Liver (tissue), 9 donors: ENCODE data around the gene GAS2. TPM values are rescaled to one million over a fixed set of nuclear protein-coding genes. Genes with fewer than 3 reads are reported as not detected.

Source experiments
- DNase-seq: peaks from one replicate; pipeline ENCODE4 v3.0.0-alpha.2; 2017; ENCODE audit warnings: low spot score
- H3K27ac ChIP-seq, 2 donors: one replicate each; pipeline ENCODE4 v1.7.0; 2013; ENCODE audit warnings: inconsistent platforms in 2 of 2, low read length in 2 of 2, control low read depth in 1 of 2, low read depth in 1 of 2, mild to moderate bottlenecking in 1 of 2
- H3K27me3 ChIP-seq, 4 donors: one replicate each; pipeline versions ENCODE4 v1.6.1 to v1.7.0; 2013; ENCODE audit warnings: low read length in 3 of 4, inconsistent platforms in 1 of 4, mild to moderate bottlenecking in 1 of 4, moderate library complexity in 1 of 4; ENCODE audit not compliant: control insufficient read depth in 4 of 4, insufficient read depth in 4 of 4
- H3K36me3 ChIP-seq, 4 donors: one replicate each; pipeline versions ENCODE4 v1.6.1 to v1.7.0; 2013; ENCODE audit warnings: low read length in 3 of 4, mild to moderate bottlenecking in 3 of 4, low read depth in 1 of 4, moderate library complexity in 1 of 4; ENCODE audit not compliant: control insufficient read depth in 4 of 4, insufficient read depth in 3 of 4
- H3K4me1 ChIP-seq, 4 donors: one replicate each; pipeline versions ENCODE4 v1.6.1 to v1.7.0; 2013; ENCODE audit warnings: low read length in 3 of 4, mild to moderate bottlenecking in 3 of 4, moderate library complexity in 1 of 4; ENCODE audit not compliant: control insufficient read depth in 4 of 4, insufficient read depth in 4 of 4
- H3K4me3 ChIP-seq, 3 donors: one replicate each; pipeline versions ENCODE4 v1.6.1 to v1.7.0; 2013; ENCODE audit warnings: low read length in 3 of 3, control low read depth in 1 of 3, low read depth in 1 of 3, mild to moderate bottlenecking in 1 of 3
- H3K9ac ChIP-seq, 2 donors: one replicate each; pipeline ENCODE4 v1.7.0; 2013; ENCODE audit warnings: low read length in 2 of 2, mild to moderate bottlenecking in 2 of 2, moderate library complexity in 2 of 2, control low read depth in 1 of 2, low read depth in 1 of 2
- H3K9me3 ChIP-seq, 4 donors: one replicate each; pipeline versions ENCODE4 v1.6.1 to v1.7.0; 2013; ENCODE audit warnings: low read length in 3 of 4; ENCODE audit not compliant: control insufficient read depth in 4 of 4
- EGR1 ChIP-seq, 2 donors: IDR thresholded peaks; 2 replicates each; pipeline ENCODE4 v1.6.1; 2016 to 2018; ENCODE audit warnings: antibody characterized with exemption in 2 of 2, low read depth in 2 of 2
- HNF4A ChIP-seq, 2 donors: conservative IDR thresholded peaks; 2 replicates each; pipeline ENCODE4 v1.6.1; 2016; ENCODE audit warnings: antibody characterized with exemption in 2 of 2, mild to moderate bottlenecking in 2 of 2
- HNF4G ChIP-seq: IDR thresholded peaks from 2 replicates; pipeline ENCODE4 v1.6.1; 2016; ENCODE audit warnings: antibody characterized with exemption
- JUND ChIP-seq, 2 donors: IDR thresholded peaks; 2 replicates each; pipeline ENCODE4 v1.6.1; 2016; ENCODE audit warnings: antibody characterized with exemption in 2 of 2
- NR2F2 ChIP-seq: IDR thresholded peaks from 2 replicates; pipeline ENCODE4 v1.6.1; 2016; ENCODE audit warnings: antibody characterized with exemption
- RAD21 ChIP-seq, 2 donors: IDR thresholded peaks; 2 replicates each; pipeline ENCODE4 v1.6.1; 2016; ENCODE audit warnings: antibody characterized with exemption in 2 of 2, mild to moderate bottlenecking in 2 of 2
- RXRA ChIP-seq, 2 donors: IDR thresholded peaks; 2 replicates each; pipeline ENCODE4 v1.6.1; 2017 to 2018; ENCODE audit warnings: antibody characterized with exemption in 2 of 2, mild to moderate bottlenecking in 1 of 2
- YY1 ChIP-seq: IDR thresholded peaks from 2 replicates; pipeline ENCODE4 v1.6.1; 2016; ENCODE audit warnings: antibody characterized with exemption, mild to moderate bottlenecking
- ZBTB33 ChIP-seq: IDR thresholded peaks from 2 replicates; pipeline ENCODE4 v1.6.1; 2016; ENCODE audit warnings: antibody characterized with exemption
- WGBS: extraction: QIAGEN DNeasy Blood & Tissue Kit; methylation state at CpG from one replicate; pipeline ENCODE4 v1.1.7; 2013; 5-methylcytosine and 5-hydroxymethylcytosine counted together
- polyA plus RNA-seq, 2 donors: library from polyadenylated mRNA; stranded (reverse) in 1 of 2; unstranded in 1 of 2; fragments of 200-250 nt in 1 of 2; fragments of >200 nt in 1 of 2; fragmentation: Nextera tagmentation in 1 of 2; extraction: Ambion mirVana in 1 of 2; gene quantifications; one replicate each; pipeline versions ENCODE4 v1.2.1 to v1.2.3, GENCODE V29; 2013 to 2015
- total RNA-seq, 2 donors: library from RNA; depleted of rRNA; stranded (reverse); fragments of >200 nt; gene quantifications; one replicate each; pipeline ENCODE4 v1.2.3, GENCODE V29; 2014
- TF ChIP-seq, protein P1 (sequence below): IDR thresholded peaks from 2 replicates; pipeline ENCODE4 v1.6.1; 2016; ENCODE audit warnings: antibody characterized with exemption
- TF ChIP-seq, protein P2 (sequence below): fragments of 150-350 bp; IDR thresholded peaks from 2 replicates; pipeline ENCODE4 v1.5.1; 2017; ENCODE audit warnings: improper control_type of control experiment, low read depth, low read length; ENCODE audit not compliant: missing input control
- TF ChIP-seq, protein P3 (sequence below): IDR thresholded peaks from 2 replicates; pipeline ENCODE4 v1.6.1; 2016; ENCODE audit warnings: antibody characterized with exemption, mild to moderate bottlenecking
- donor health status: healthy.
- donor health status: healthy.
- donor health status: healthy.
- donor health status: healthy.
- donor health status: healthy.

The GAS2 gene
- total RNA-seq (10 to 100 TPM; 28.5 to 75.6 TPM), polyA plus RNA-seq (10 to 100 TPM; 13.4 to 56.0 TPM)

GRCh38 chr11:22666325-22666687, at the start of gene GAS2:
Gene GAS2, plus strand, starts transcription at chr11:22666611. Its CDS starts 8,259 bp downstream, at chr11:22674870.
- WGBS: 2% methylated on average over 8 of the region's 8 CpGs

GRCh38 chr11:22617868-22618267, 48.5 kb upstream of the GAS2 start:
- no peak for TF ChIP-seq RXRA (IDR thresholded peaks at IDR 0.05)
- TF ChIP-seq, protein P1, sequence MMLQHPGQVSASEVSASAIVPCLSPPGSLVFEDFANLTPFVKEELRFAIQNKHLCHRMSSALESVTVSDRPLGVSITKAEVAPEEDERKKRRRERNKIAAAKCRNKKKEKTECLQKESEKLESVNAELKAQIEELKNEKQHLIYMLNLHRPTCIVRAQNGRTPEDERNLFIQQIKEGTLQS: no peak
- no peak for TF ChIP-seq EGR1 (IDR thresholded peaks at IDR 0.05; ENCODE audit: low read depth in 2 of 2)
- TF ChIP-seq, protein P2, sequence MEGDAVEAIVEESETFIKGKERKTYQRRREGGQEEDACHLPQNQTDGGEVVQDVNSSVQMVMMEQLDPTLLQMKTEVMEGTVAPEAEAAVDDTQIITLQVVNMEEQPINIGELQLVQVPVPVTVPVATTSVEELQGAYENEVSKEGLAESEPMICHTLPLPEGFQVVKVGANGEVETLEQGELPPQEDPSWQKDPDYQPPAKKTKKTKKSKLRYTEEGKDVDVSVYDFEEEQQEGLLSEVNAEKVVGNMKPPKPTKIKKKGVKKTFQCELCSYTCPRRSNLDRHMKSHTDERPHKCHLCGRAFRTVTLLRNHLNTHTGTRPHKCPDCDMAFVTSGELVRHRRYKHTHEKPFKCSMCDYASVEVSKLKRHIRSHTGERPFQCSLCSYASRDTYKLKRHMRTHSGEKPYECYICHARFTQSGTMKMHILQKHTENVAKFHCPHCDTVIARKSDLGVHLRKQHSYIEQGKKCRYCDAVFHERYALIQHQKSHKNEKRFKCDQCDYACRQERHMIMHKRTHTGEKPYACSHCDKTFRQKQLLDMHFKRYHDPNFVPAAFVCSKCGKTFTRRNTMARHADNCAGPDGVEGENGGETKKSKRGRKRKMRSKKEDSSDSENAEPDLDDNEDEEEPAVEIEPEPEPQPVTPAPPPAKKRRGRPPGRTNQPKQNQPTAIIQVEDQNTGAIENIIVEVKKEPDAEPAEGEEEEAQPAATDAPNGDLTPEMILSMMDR: no peak
- no peak for TF ChIP-seq NR2F2
- TF ChIP-seq YY1: no peak
- TF ChIP-seq ZBTB33: no peak
- TF ChIP-seq JUND (IDR thresholded peaks at IDR 0.05): no peak
- peaks cover 0 to 2% (median 0%) of the 10 kb centered on the region in 4 donors for H3K36me3 ChIP-seq
- H3K4me3 ChIP-seq: no peak overlapping the region
- no peak overlapping the region for H3K9ac ChIP-seq
- WGBS: 92% methylated on average over 5 of the region's 5 CpGs
- H3K27me3 ChIP-seq: no peaks in the 10 kb centered on the region
- H3K27ac ChIP-seq: no peak overlapping the region
- H3K9me3 ChIP-seq: peaks cover 0 to 3% (median 0%) of the 10 kb centered on the region in 4 donors
- DNase-seq: no peak
- peaks cover 0 to 1% (median 0%) of the 10 kb centered on the region in 4 donors for H3K4me1 ChIP-seq

More at GRCh38 chr11:22666325-22666687, at the start of gene GAS2:
- no peaks in the 10 kb centered on the region for H3K27me3 ChIP-seq
- no peaks in the 10 kb centered on the region for H3K9me3 ChIP-seq
- TF ChIP-seq HNF4A (conservative IDR thresholded peaks at IDR 0.05) (peak in 1 of 2 donors; percentile 33), ZBTB33 (peak; percentile 14), JUND (IDR thresholded peaks at IDR 0.05) (no peak)
- no peak for DNase-seq
- H3K9ac ChIP-seq: peak within 1 kb of the TSS; percentile 64 to 96
- no peaks in the 10 kb centered on the region for H3K36me3 ChIP-seq
- peaks cover 0 to 23% (median 16%) of the 10 kb centered on the region in 4 donors for H3K4me1 ChIP-seq
- H3K27ac ChIP-seq: peak within 1 kb of the TSS; percentile 88 to 90
- peak within 1 kb of the TSS; percentile 69 to 85 (median 76) for H3K4me3 ChIP-seq

DNA sequence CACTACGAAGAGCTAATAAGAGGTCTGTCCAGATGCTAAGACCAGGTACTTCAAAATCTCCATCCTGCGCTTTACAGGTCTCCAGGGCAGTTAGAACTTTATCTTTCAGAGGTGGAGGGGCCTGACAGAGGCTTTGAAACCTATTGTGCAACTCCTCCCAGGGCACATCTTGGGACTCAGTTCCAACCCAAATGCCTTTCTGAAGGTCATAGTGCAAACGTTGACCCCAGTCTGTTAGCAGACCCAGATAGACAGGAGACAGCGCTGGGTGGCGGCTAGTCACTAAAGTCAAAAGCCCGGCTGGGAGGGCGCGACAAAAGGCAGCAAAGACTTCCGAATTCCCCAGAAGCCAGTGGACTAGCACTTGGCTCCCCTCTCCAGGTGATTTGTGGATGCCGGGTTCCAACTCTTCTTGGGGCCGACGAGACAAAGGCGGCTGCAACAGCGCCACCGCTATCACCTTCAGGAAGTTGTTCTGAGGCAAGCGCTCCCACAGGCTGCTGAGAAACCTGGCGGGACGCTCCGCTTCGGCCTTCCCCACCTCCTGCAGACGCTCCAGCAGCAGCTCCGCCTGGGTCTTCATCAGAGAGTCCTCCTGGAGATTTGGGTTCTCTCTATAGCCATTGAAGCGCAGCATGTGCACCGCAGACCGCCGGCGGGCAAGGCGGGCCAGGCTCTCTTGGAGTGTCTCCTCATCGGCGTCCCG, 41.5 kb upstream of the GAS2 start:
- Histone ChIP-seq H3K4me3 (peak overlapping the region; percentile 71 to 100 (median 99)), H3K9me3 (no peaks in the 10 kb centered on the region), H3K9ac (peak overlapping the region; percentile 94 to 96), H3K27ac (peak overlapping the region; percentile 93 to 97), H3K27me3 (no peaks in the 10 kb centered on the region), H3K36me3 (no peaks in the 10 kb centered on the region), H3K4me1 (peaks cover 3 to 13% (median 7%) of the 10 kb centered on the region in 4 donors)
- peak; percentile 63 for DNase-seq
- 3% methylated on average over 31 of the region's 31 CpGs for WGBS
- TF ChIP-seq, protein P2: peak; percentile 24
- peak; percentile 41 for TF ChIP-seq HNF4G
- peak; percentile 74 to 79 for TF ChIP-seq HNF4A (conservative IDR thresholded peaks at IDR 0.05)
- TF ChIP-seq, protein P1: no peak
- TF ChIP-seq, protein P3, sequence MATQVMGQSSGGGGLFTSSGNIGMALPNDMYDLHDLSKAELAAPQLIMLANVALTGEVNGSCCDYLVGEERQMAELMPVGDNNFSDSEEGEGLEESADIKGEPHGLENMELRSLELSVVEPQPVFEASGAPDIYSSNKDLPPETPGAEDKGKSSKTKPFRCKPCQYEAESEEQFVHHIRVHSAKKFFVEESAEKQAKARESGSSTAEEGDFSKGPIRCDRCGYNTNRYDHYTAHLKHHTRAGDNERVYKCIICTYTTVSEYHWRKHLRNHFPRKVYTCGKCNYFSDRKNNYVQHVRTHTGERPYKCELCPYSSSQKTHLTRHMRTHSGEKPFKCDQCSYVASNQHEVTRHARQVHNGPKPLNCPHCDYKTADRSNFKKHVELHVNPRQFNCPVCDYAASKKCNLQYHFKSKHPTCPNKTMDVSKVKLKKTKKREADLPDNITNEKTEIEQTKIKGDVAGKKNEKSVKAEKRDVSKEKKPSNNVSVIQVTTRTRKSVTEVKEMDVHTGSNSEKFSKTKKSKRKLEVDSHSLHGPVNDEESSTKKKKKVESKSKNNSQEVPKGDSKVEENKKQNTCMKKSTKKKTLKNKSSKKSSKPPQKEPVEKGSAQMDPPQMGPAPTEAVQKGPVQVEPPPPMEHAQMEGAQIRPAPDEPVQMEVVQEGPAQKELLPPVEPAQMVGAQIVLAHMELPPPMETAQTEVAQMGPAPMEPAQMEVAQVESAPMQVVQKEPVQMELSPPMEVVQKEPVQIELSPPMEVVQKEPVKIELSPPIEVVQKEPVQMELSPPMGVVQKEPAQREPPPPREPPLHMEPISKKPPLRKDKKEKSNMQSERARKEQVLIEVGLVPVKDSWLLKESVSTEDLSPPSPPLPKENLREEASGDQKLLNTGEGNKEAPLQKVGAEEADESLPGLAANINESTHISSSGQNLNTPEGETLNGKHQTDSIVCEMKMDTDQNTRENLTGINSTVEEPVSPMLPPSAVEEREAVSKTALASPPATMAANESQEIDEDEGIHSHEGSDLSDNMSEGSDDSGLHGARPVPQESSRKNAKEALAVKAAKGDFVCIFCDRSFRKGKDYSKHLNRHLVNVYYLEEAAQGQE: peak; percentile 25
- TF ChIP-seq RXRA (IDR thresholded peaks at IDR 0.05): peak; percentile 26 to 37
- TF ChIP-seq RAD21 (IDR thresholded peaks at IDR 0.05): peak; percentile 31 to 39
